Astrocyte (in vitro differentiated cells and primary cell): Measurements from ENCODE around the gene POLDIP3. TPM values are rescaled to one million over a fixed set of nuclear protein-coding genes. Genes with fewer than 3 reads are reported as not detected.
"Not testable (repeated sequence)": the region's sequence is repeated elsewhere in the genome, so short reads cannot be mapped to it uniquely, and the experiment has no call there.

ENCODE experiments used
- DNase-seq: peaks from one replicate; pipeline ENCODE4 v3.0.0-alpha.2; 2010; ENCODE audit warnings: low read depth
- FAIRE-seq: peaks from 2 replicates; lab custom pipeline; 2011; peaks lifted over from hg19 to GRCh38; lab: Jason Lieb, UNC
- H2AFZ ChIP-seq: 2 replicates; pipeline ENCODE4 v1.6.0; 2012; ENCODE audit warnings: low read depth, low read length, inconsistent platforms
- H3K27ac ChIP-seq: 2 replicates; pipeline ENCODE4 v1.5.1; 2011; ENCODE audit warnings: low read depth, low read length, inconsistent platforms
- H3K27me3 ChIP-seq: 2 replicates; pipeline ENCODE4 v1.6.0; 2011; ENCODE audit warnings: low read length, inconsistent platforms; ENCODE audit not compliant: insufficient read depth
- H3K36me3 ChIP-seq: 2 replicates; pipeline ENCODE4 v1.5.1; 2011; ENCODE audit warnings: low read length, inconsistent platforms; ENCODE audit not compliant: insufficient read depth
- H3K4me1 ChIP-seq: 2 replicates; pipeline ENCODE4 v1.5.1; 2011; ENCODE audit warnings: low read length, inconsistent platforms; ENCODE audit not compliant: insufficient read depth
- H3K4me2 ChIP-seq: 2 replicates; pipeline ENCODE4 v1.6.0; 2012; ENCODE audit warnings: low read length, inconsistent platforms
- H3K4me3 ChIP-seq: 2 replicates; pipeline ENCODE4 v1.5.1; 2011; ENCODE audit warnings: low read depth, mild to moderate bottlenecking, low read length, inconsistent platforms; ENCODE audit not compliant: insufficient read depth
- H3K79me2 ChIP-seq: 2 replicates; pipeline ENCODE4 v1.6.0; 2012; ENCODE audit warnings: mild to moderate bottlenecking, low read length, inconsistent platforms; ENCODE audit not compliant: insufficient read depth
- H3K9ac ChIP-seq: 2 replicates; pipeline ENCODE4 v1.6.0; 2012; ENCODE audit warnings: mild to moderate bottlenecking, low read length, inconsistent platforms
- H3K9me3 ChIP-seq: 2 replicates; pipeline ENCODE4 v1.5.1; 2012; ENCODE audit warnings: low read depth, mild to moderate bottlenecking, low read length, inconsistent platforms; ENCODE audit not compliant: insufficient read depth
- H4K20me1 ChIP-seq: 2 replicates; pipeline ENCODE4 v1.6.0; 2012; ENCODE audit warnings: low read length, inconsistent platforms; ENCODE audit not compliant: insufficient read depth
- H3K27ac Mint-ChIP-seq: one replicate; pipeline ENCODE4 v1.8.0; 2021; ENCODE audit warnings: mild to moderate bottlenecking, mixed read lengths; ENCODE audit not compliant: unreplicated experiment
- H3K27me3 Mint-ChIP-seq: one replicate; pipeline ENCODE4 v1.8.0; 2021; ENCODE audit warnings: low read depth, mixed read lengths; ENCODE audit not compliant: unreplicated experiment
- H3K36me3 Mint-ChIP-seq: one replicate; pipeline ENCODE4 v1.8.0; 2021; ENCODE audit warnings: low read depth, mixed read lengths; ENCODE audit not compliant: unreplicated experiment
- H3K4me1 Mint-ChIP-seq: one replicate; pipeline ENCODE4 v1.8.0; 2021; ENCODE audit warnings: low read depth, mixed read lengths; ENCODE audit not compliant: unreplicated experiment
- H3K4me3 Mint-ChIP-seq: one replicate; pipeline ENCODE4 v1.8.0; 2021; ENCODE audit warnings: mild to moderate bottlenecking, moderate library complexity, mixed read lengths; ENCODE audit not compliant: unreplicated experiment
- H3K9me3 Mint-ChIP-seq: one replicate; pipeline ENCODE4 v1.8.0; 2021; ENCODE audit warnings: mild to moderate bottlenecking, mixed read lengths; ENCODE audit not compliant: unreplicated experiment
- CTCF ChIP-seq: IDR thresholded peaks from 2 replicates; pipeline ENCODE4 v1.5.1; 2011; ENCODE audit warnings: low read depth, mild to moderate bottlenecking, inconsistent platforms, low read length, moderate library complexity; ENCODE audit not compliant: insufficient read depth
- EZH2 ChIP-seq: IDR thresholded peaks from 2 replicates; pipeline ENCODE4 v1.6.1; 2012; ENCODE audit warnings: mild to moderate bottlenecking, low read length, inconsistent platforms; ENCODE audit not compliant: insufficient read depth
- total RNA-seq: library from RNA; stranded (reverse); gene quantifications from 2 replicates; pipeline ENCODE4 v1.2.1, GENCODE V29; 2021

The POLDIP3 gene
- total RNA-seq, 1 donor from 2014 or later, result 57.1 TPM

- TF ChIP-seq CTCF, result no peak
- no peak for TF ChIP-seq EZH2
- no peak for FAIRE-seq
- H3K9ac ChIP-seq, result no peak overlapping the region
Observed at GRCh38 chr22:42536166-42536565, 78.5 kb downstream of the POLDIP3 start.

GRCh38 chr22:42535082-42535731, 79.5 kb downstream of the POLDIP3 start:
- H3K9me3 Mint-ChIP-seq, H3K9me3 ChIP-seq, H3K36me3 Mint-ChIP-seq, H3K4me3 ChIP-seq, H3K27ac ChIP-seq, H3K9ac ChIP-seq, H3K4me1 Mint-ChIP-seq, FAIRE-seq, H3K27ac Mint-ChIP-seq, H3K4me1 ChIP-seq, DNase-seq, H3K4me3 Mint-ChIP-seq, H3K27me3 ChIP-seq, H3K79me2 ChIP-seq, H3K36me3 ChIP-seq, H3K4me2 ChIP-seq, H4K20me1 ChIP-seq, H2AFZ ChIP-seq: not testable (repeated sequence)
- H3K27me3 Mint-ChIP-seq, result peaks cover 20% of the 10 kb centered on the region

More at GRCh38 chr22:42536166-42536565, 78.5 kb downstream of the POLDIP3 start:
- H2AFZ ChIP-seq, result no peak overlapping the region
- Mint-ChIP-seq H3K27ac (no peak overlapping the region), H3K4me3 (no peak overlapping the region), H3K27me3 (peaks cover 10% of the 10 kb centered on the region), H3K9me3 (peaks cover 2% of the 10 kb centered on the region), H3K36me3 (peaks cover 2% of the 10 kb centered on the region), H3K4me1 (peaks cover 10% of the 10 kb centered on the region)
- H3K27ac ChIP-seq, result no peak overlapping the region
- no peaks in the 10 kb centered on the region for H4K20me1 ChIP-seq
- no peak for DNase-seq
- H3K4me2 ChIP-seq, result no peak overlapping the region
- no peak overlapping the region for H3K4me3 ChIP-seq
- H3K27me3 ChIP-seq, result no peaks in the 10 kb centered on the region
- H3K9me3 ChIP-seq, result no peaks in the 10 kb centered on the region
- peaks cover 2% of the 10 kb centered on the region for H3K4me1 ChIP-seq
- no peaks in the 10 kb centered on the region for H3K36me3 ChIP-seq
- no peaks in the 10 kb centered on the region for H3K79me2 ChIP-seq

Other genes starting within 250 kb of the POLDIP3 start
- 0.07 and 0.17 TPM in 2 replicates for gene NFAM1, start 182.5 kb downstream of the POLDIP3 start, total RNA-seq
- 54.9 TPM in 2 replicates for gene RRP7A, start 95.1 kb downstream of the POLDIP3 start, total RNA-seq
- 1.2 and 2.2 TPM in 2 replicates for gene SERHL2, start 60.9 kb downstream of the POLDIP3 start, total RNA-seq
- gene ATP5MGL, start 25.7 kb upstream of the POLDIP3 start, total RNA-seq, result 0.48 and 0.50 TPM in 2 replicates
- gene CYB5R3, start 34.5 kb upstream of the POLDIP3 start, total RNA-seq, result 181 and 198 TPM in 2 replicates
- 1.6 and 1.9 TPM in 2 replicates for gene A4GALT, start 106.0 kb upstream of the POLDIP3 start, total RNA-seq
- gene ARFGAP3, start 242.4 kb upstream of the POLDIP3 start, total RNA-seq, result 59.5 and 64.1 TPM in 2 replicates